Endothelial cell of umbilical vein (primary cell): ENCODE data around the gene AGMO. TPM values are rescaled to one million over a fixed set of nuclear protein-coding genes. Genes with fewer than 3 reads are reported as not detected.

ENCODE experiments used
- BruUV-seq: library from RNA; stranded (reverse); fragments of 400-500 nt; replicated peaks from 2 replicates; lab custom pipeline; 2021; lab: Mats Ljungman, UMichigan
- CTCF ChIA-PET: fragments of 300-600, 350-600 bp; sonication (Branson Sonifier 250); formaldehyde crosslinking; loops from one replicate; lab custom pipeline; 2021; ENCODE audit warnings: antibody characterized with exemption, inconsistent platforms; lab: Charles Lee
- POLR2A ChIA-PET: fragments of 300-600, 350-600 bp; sonication (Branson Sonifier 250); formaldehyde crosslinking; loops from one replicate; lab custom pipeline; 2021; ENCODE audit warnings: antibody characterized with exemption, inconsistent platforms; lab: Charles Lee
- DNase-seq: peaks from one replicate; pipeline ENCODE4 v3.0.0-alpha.2; 2011; ENCODE audit warnings: low read depth, low spot score
- FAIRE-seq: peaks from 2 replicates; lab custom pipeline; 2011; peaks lifted over from hg19 to GRCh38; lab: Jason Lieb, UNC
- H2AFZ ChIP-seq: 2 replicates; pipeline ENCODE4 v1.6.0; 2012; ENCODE audit warnings: low read depth, low read length, control low read depth, inconsistent platforms
- H3K27ac ChIP-seq: 2 replicates; pipeline ENCODE4 v1.5.1; 2011; ENCODE audit warnings: low read depth, mild to moderate bottlenecking, control low read depth, low read length, moderate library complexity; ENCODE audit not compliant: insufficient read depth
- H3K27me3 ChIP-seq, 2 experiments: 2 replicates each; pipeline versions ENCODE4 v1.6.0 to v1.6.1; 2011; ENCODE audit warnings: low read length in 2 of 2, mixed read lengths in 1 of 2; ENCODE audit not compliant: control insufficient read depth in 2 of 2, insufficient read depth in 2 of 2
- H3K36me3 ChIP-seq, 2 experiments: 2 replicates in 1 of 2; 3 replicates in 1 of 2; pipeline ENCODE4 v1.5.1; 2011; ENCODE audit warnings: low read length in 2 of 2, mild to moderate bottlenecking in 1 of 2, moderate library complexity in 1 of 2; ENCODE audit not compliant: control insufficient read depth in 2 of 2, insufficient read depth in 2 of 2; ENCODE audit errors: extremely low read depth in 1 of 2
- H3K4me1 ChIP-seq: 3 replicates; pipeline ENCODE4 v1.5.1; 2011; ENCODE audit warnings: mild to moderate bottlenecking, low read length; ENCODE audit not compliant: control insufficient read depth, insufficient read depth; ENCODE audit errors: extremely low read depth
- H3K4me2 ChIP-seq: 2 replicates; pipeline ENCODE4 v1.6.1; 2011; ENCODE audit warnings: low read length, control low read depth, mixed read lengths; ENCODE audit not compliant: insufficient read depth
- H3K4me3 ChIP-seq, 3 experiments: fragments of 200-600 bp in 1 of 3; sonication (generic), shearing (Covaris generic) in 1 of 3; replicated peaks in 1 of 3; 2 replicates each; pipeline ENCODE4 v1.5.1; 2011 to 2016; ENCODE audit warnings: control low read depth in 3 of 3, low read length in 3 of 3, mild to moderate bottlenecking in 2 of 3, inconsistent platforms in 1 of 3, low read depth in 1 of 3, moderate library complexity in 1 of 3; ENCODE audit not compliant: insufficient read depth in 1 of 3
- H3K79me2 ChIP-seq: 2 replicates; pipeline ENCODE4 v1.6.0; 2012; ENCODE audit warnings: low read length, inconsistent platforms; ENCODE audit not compliant: control insufficient read depth, insufficient read depth
- H3K9ac ChIP-seq: replicated peaks from 2 replicates; pipeline ENCODE3; 2011; ENCODE audit warnings: low read length, control low read depth; ENCODE audit not compliant: insufficient read depth; ENCODE audit errors: extremely low read depth
- H3K9me1 ChIP-seq: replicated peaks from 3 replicates; pipeline ENCODE4 v1.6.0; 2011; ENCODE audit warnings: mild to moderate bottlenecking, low read length; ENCODE audit not compliant: control insufficient read depth, insufficient read depth; ENCODE audit errors: extremely low read depth
- H3K9me3 ChIP-seq: replicated peaks from 2 replicates; pipeline ENCODE4 v1.5.1; 2012; ENCODE audit warnings: low read length, inconsistent platforms; ENCODE audit not compliant: control insufficient read depth, insufficient read depth
- H4K20me1 ChIP-seq: replicated peaks from 2 replicates; pipeline ENCODE3; 2011; ENCODE audit warnings: mild to moderate bottlenecking, low read length; ENCODE audit not compliant: control insufficient read depth, insufficient read depth; ENCODE audit errors: extremely low read depth
- EZH2 ChIP-seq: IDR thresholded peaks from 2 replicates; pipeline ENCODE4 v1.6.1; 2012; ENCODE audit warnings: borderline replicate concordance, low read depth, mild to moderate bottlenecking, moderate library complexity, low read length, inconsistent platforms; ENCODE audit not compliant: severe bottlenecking
- FOS ChIP-seq: IDR thresholded peaks from 2 replicates; pipeline ENCODE4 v1.6.1; 2011; ENCODE audit warnings: mild to moderate bottlenecking, low read length, moderate library complexity, borderline replicate concordance; ENCODE audit not compliant: insufficient read depth
- GATA2 ChIP-seq: IDR thresholded peaks from 2 replicates; pipeline ENCODE4 v1.7.0; 2011; ENCODE audit warnings: low read depth, mild to moderate bottlenecking, moderate library complexity, mixed read lengths, low read length; ENCODE audit not compliant: insufficient read length, insufficient read depth
- JUN ChIP-seq: IDR thresholded peaks from 2 replicates; pipeline ENCODE4 v1.6.1; 2011; ENCODE audit warnings: borderline replicate concordance, low read depth; ENCODE audit not compliant: insufficient read length, insufficient read depth
- MYC ChIP-seq: IDR thresholded peaks from one replicate; pipeline ENCODE4 v1.6.1; 2011; ENCODE audit warnings: mild to moderate bottlenecking, low read depth, low read length
- POLR2A ChIP-seq: IDR thresholded peaks from 2 replicates; pipeline ENCODE4 v1.6.1; 2012; ENCODE audit warnings: low read depth, mild to moderate bottlenecking, control low read depth, low read length
- POLR2AphosphoS5 ChIP-seq: IDR thresholded peaks from 2 replicates; pipeline ENCODE4 v1.6.1; 2012; ENCODE audit warnings: low read depth, mild to moderate bottlenecking, control low read depth, low read length, moderate library complexity; ENCODE audit not compliant: insufficient read depth
- dilution Hi-C: fragments of 300-500 bp; cut with MboI; formaldehyde crosslinking; loops from one replicate; pipeline ENCODE4 v1.15.0; 2019; ENCODE audit warnings: low sequenced_read_pairs; ENCODE audit not compliant: extremely low pct_ligation_motif_present
- intact Hi-C: fragments of 100-400 bp; cut with micrococcal nuclease; formaldehyde crosslinking; loops from one replicate; pipeline ENCODE4 v1.10.0; 2022
- polyA plus RNA-seq, 4 experiments: library from polyadenylated mRNA; depleted of rRNA in 3 of 4; stranded (reverse) in 3 of 4; unstranded in 1 of 4; fragments of >200 nt; gene quantifications; 2 replicates each; pipeline versions ENCODE4 v1.2.1 to v1.2.3, GENCODE V29; 2011 to 2012; ENCODE audit warnings: missing spikeins in 1 of 4
- total RNA-seq: library from RNA; stranded (reverse); gene quantifications from 2 replicates; pipeline ENCODE4 v1.2.3, GENCODE V29; 2021
- TF ChIP-seq, protein P1 (sequence below): IDR thresholded peaks from 2 replicates; pipeline ENCODE4 v1.6.1; 2011; ENCODE audit not compliant: insufficient read depth, insufficient read length
- TF ChIP-seq, protein P2 (sequence below), 2 donors: IDR thresholded peaks; 1 replicate in 1 of 2; 2 replicates in 1 of 2; pipeline ENCODE4 v1.5.1; 2011; ENCODE audit warnings: low read length in 2 of 2, mild to moderate bottlenecking in 2 of 2, moderate library complexity in 2 of 2, control low read depth in 1 of 2, inconsistent platforms in 1 of 2, low read depth in 1 of 2; ENCODE audit not compliant: insufficient read depth in 1 of 2; ENCODE audit errors: extremely low read depth in 1 of 2

AGMO gene
- total and polyA plus RNA-seq, 2 donors (not counting 3 experiments of a cell fraction or from before 2014, with no cell fraction given), result 0.23 to 0.40 TPM

DNA sequence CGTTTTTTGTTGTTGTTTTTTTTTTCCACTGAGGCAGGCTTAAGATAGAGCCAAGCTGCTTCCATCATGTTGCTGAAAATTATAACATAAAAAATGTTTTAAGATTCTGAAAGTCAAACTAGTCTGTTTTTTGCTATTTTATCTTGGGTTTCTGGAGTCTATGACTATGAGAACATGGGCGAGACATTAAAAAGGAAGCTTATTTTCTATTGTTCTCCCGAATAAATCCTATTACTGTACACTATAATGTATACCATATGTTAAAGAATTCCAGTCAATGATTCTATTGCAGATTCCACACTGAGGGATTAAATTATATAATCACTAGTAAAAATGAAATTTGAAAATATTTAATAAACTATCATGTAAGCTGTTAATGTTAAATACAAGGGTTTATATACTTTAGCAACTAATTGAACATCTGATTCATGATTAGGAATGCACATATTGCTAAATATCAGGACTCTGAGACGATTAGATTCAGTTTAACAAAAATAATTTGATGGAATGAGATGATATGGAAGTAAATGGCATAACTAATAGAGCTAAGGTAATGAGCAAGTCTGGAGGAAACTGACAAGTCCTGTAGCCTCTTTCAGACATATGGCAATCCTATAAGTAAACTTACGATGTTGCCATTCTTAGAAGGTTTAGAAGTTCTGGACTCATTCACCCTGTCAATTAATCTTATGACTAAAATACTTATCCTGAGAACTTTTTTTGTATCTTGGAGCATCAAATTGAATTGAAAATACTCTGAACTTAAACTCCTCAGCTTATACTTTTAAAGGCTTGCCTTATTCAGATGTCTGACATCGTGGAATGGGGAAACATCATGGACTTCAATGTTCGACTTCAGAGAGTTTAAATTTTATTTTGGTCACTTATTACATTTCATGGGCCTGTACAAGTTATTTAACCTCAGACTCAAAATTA lies 364.5 kb downstream of the AGMO start:
- H3K27ac ChIP-seq, result no peak overlapping the region
- intact Hi-C loops, result loop anchor here (5.0 kb wide), 1 partner anchor 110 kb away; no protein-coding TSS in a partner anchor
- no peaks in the 10 kb centered on the region for H3K27me3 ChIP-seq
- no TSS peak for BruUV-seq
- TF ChIP-seq FOS, result no peak
- TF ChIP-seq, protein P1, sequence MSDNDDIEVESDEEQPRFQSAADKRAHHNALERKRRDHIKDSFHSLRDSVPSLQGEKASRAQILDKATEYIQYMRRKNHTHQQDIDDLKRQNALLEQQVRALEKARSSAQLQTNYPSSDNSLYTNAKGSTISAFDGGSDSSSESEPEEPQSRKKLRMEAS, result no peak
- TF ChIP-seq EZH2, result no peak
- no peak for TF ChIP-seq MYC
- TF ChIP-seq GATA2, result no peak
- no peak for TF ChIP-seq POLR2A
- TF ChIP-seq, protein P2, sequence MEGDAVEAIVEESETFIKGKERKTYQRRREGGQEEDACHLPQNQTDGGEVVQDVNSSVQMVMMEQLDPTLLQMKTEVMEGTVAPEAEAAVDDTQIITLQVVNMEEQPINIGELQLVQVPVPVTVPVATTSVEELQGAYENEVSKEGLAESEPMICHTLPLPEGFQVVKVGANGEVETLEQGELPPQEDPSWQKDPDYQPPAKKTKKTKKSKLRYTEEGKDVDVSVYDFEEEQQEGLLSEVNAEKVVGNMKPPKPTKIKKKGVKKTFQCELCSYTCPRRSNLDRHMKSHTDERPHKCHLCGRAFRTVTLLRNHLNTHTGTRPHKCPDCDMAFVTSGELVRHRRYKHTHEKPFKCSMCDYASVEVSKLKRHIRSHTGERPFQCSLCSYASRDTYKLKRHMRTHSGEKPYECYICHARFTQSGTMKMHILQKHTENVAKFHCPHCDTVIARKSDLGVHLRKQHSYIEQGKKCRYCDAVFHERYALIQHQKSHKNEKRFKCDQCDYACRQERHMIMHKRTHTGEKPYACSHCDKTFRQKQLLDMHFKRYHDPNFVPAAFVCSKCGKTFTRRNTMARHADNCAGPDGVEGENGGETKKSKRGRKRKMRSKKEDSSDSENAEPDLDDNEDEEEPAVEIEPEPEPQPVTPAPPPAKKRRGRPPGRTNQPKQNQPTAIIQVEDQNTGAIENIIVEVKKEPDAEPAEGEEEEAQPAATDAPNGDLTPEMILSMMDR (IDR thresholded peaks at IDR 0.05; ENCODE audit: extremely low read depth in 1 of 2, insufficient read depth in 1 of 2, low read depth in 1 of 2, low read length in 2 of 2), result no peak
- no peak for TF ChIP-seq JUN
- TF ChIP-seq POLR2AphosphoS5, result no peak
- no peaks in the 10 kb centered on the region for H3K9me1 ChIP-seq
- no peaks in the 10 kb centered on the region for H4K20me1 ChIP-seq
- no peaks in the 10 kb centered on the region for H3K4me1 ChIP-seq
- no peak overlapping the region for H3K9ac ChIP-seq
- no peak overlapping the region for H3K4me2 ChIP-seq
- CTCF ChIA-PET, result interaction anchor here (0.9 to 3.2 kb wide), 6 partner anchors 11 to 524 kb away, joined by 3 to 12 read pairs (median 7); no protein-coding TSS in a partner anchor
- POLR2A ChIA-PET, result no interaction called here
- H2AFZ ChIP-seq, result no peak overlapping the region
- no peak overlapping the region for H3K4me3 ChIP-seq
- H3K36me3 ChIP-seq, result no peaks in the 10 kb centered on the region
- H3K79me2 ChIP-seq, result no peaks in the 10 kb centered on the region
- no peak for DNase-seq
- no peaks in the 10 kb centered on the region for H3K9me3 ChIP-seq
- FAIRE-seq, result no peak
- dilution Hi-C loops, result no loop called here
